Frontal cortex (tissue), 4 donors: ENCODE measurements around the gene FBXO31. TPM values are rescaled to one million over a fixed set of nuclear protein-coding genes. Genes with fewer than 3 reads are reported as not detected.

Source experiments
- DNase-seq, 2 donors: peaks; one replicate each; pipeline ENCODE4 v3.0.0; 2012; ENCODE audit warnings: low spot score in 2 of 2
- FAIRE-seq: peaks from 2 replicates; lab custom pipeline; 2012; peaks lifted over from hg19 to GRCh38; lab: Jason Lieb, UNC
- total RNA-seq: library from RNA; depleted of rRNA; stranded (reverse); fragments of >200 nt; gene quantifications from one replicate; pipeline ENCODE4 v1.2.3, GENCODE V29; 2014
- donor health status: control.
- donor health status: control.
- donor health status: control.

The FBXO31 gene
- total RNA-seq, 1 donor from 2014 or later: 22.8 TPM

- DNase-seq (no peak), FAIRE-seq (no peak)
Observed at GRCh38 chr16:87332150-87332549, 51.4 kb downstream of the FBXO31 start.

- FAIRE-seq (no peak), DNase-seq (no peak)
Observed at GRCh38 chr16:87331241-87331801, 52.3 kb downstream of the FBXO31 start.

- DNase-seq: no peak
- no peak for FAIRE-seq
Observed at GRCh38 chr16:87330646-87331045, 52.9 kb downstream of the FBXO31 start.

- no peak for DNase-seq
- no peak for FAIRE-seq
Observed at GRCh38 chr16:87330257-87330624, 53.3 kb downstream of the FBXO31 start.

- FAIRE-seq: no peak
- no peak for DNase-seq
Observed at GRCh38 chr16:87329436-87330256, 53.9 kb downstream of the FBXO31 start.

- FAIRE-seq (no peak), DNase-seq (no peak)
Observed at GRCh38 chr16:87328846-87329245, 54.7 kb downstream of the FBXO31 start.

- DNase-seq: no peak
Observed at GRCh38 chr16:87327798-87328495, 55.6 kb downstream of the FBXO31 start.

GRCh38 chr16:87326151-87326571, 57.4 kb downstream of the FBXO31 start:
- peak in 1 of 2 donors; percentile 64 for DNase-seq
- FAIRE-seq: no peak

More at GRCh38 chr16:87327798-87328495, 55.6 kb downstream of the FBXO31 start:
- FAIRE-seq: no peak

GRCh38 chr16:87325423-87325858, 58.1 kb downstream of the FBXO31 start:
- DNase-seq: no peak
- no peak for FAIRE-seq

- FAIRE-seq (no peak), DNase-seq (peak; percentile 67 to 77)
Observed at GRCh38 chr16:87324411-87325275, 58.9 kb downstream of the FBXO31 start.

- FAIRE-seq: no peak
- DNase-seq: no peak
Observed at GRCh38 chr16:87323727-87324410, 59.7 kb downstream of the FBXO31 start.

GRCh38 chr16:87322833-87323726, 60.5 kb downstream of the FBXO31 start:
- FAIRE-seq (no peak), DNase-seq (no peak)

- FAIRE-seq (no peak), DNase-seq (no peak)
Observed at GRCh38 chr16:87322360-87322759, 61.2 kb downstream of the FBXO31 start.

GRCh38 chr16:87321336-87322107, 62.1 kb downstream of the FBXO31 start:
- no peak for FAIRE-seq
- no peak for DNase-seq

- DNase-seq (no peak), FAIRE-seq (no peak)
Observed at GRCh38 chr16:87320510-87321227, 62.9 kb downstream of the FBXO31 start.

GRCh38 chr16:87319997-87320491, 63.5 kb downstream of the FBXO31 start:
- FAIRE-seq: no peak
- DNase-seq: no peak

- DNase-seq (no peak), FAIRE-seq (no peak)
Observed at GRCh38 chr16:87319011-87319410, 64.6 kb downstream of the FBXO31 start.
